Measurements from ENCODE around the gene LRGUK.

Gene LRGUK

DNA sequence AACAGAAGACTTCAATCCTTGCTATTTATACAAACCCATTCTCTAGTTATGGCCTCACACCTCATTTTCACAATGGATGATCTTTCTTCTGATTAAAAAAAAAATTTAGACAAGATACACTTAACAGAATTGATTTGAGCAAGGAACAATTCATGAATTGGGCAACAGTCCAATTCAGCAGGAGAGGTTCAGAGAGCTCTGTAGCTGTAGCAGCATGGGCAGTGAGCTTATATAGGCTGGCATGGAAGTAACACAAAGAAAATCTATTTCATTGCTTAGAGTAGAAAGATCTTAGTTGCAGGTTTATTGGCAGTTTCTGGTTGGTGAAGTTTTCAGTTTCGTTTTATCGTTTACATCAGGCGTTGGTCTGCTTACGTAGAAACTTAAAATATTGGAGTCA, 23.0 kb upstream of the LRGUK start:
- no peaks in the 10 kb centered on the region for H3K36me3 ChIP-seq (replicated peaks)
- no peak overlapping the region for H3K4me3 ChIP-seq (ENCODE audit: low read depth, low read length)
- TF ChIP-seq, protein P1, sequence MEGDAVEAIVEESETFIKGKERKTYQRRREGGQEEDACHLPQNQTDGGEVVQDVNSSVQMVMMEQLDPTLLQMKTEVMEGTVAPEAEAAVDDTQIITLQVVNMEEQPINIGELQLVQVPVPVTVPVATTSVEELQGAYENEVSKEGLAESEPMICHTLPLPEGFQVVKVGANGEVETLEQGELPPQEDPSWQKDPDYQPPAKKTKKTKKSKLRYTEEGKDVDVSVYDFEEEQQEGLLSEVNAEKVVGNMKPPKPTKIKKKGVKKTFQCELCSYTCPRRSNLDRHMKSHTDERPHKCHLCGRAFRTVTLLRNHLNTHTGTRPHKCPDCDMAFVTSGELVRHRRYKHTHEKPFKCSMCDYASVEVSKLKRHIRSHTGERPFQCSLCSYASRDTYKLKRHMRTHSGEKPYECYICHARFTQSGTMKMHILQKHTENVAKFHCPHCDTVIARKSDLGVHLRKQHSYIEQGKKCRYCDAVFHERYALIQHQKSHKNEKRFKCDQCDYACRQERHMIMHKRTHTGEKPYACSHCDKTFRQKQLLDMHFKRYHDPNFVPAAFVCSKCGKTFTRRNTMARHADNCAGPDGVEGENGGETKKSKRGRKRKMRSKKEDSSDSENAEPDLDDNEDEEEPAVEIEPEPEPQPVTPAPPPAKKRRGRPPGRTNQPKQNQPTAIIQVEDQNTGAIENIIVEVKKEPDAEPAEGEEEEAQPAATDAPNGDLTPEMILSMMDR (IDR thresholded peaks at IDR 0.05; ENCODE audit: low read depth, low read length, missing control alignments) = no peak
- no peaks in the 10 kb centered on the region for H3K27me3 ChIP-seq (replicated peaks)
- in situ Hi-C loops (cut with HindIII; ENCODE audit: low pct_ligation_motif_present, low sequenced_read_pairs) = no loop called here
- H3K27ac ChIP-seq = no peak overlapping the region
- DNase-seq = no peak

- DNase-seq = no peak
- TF ChIP-seq, protein P1 (IDR thresholded peaks at IDR 0.05; ENCODE audit: low read depth, low read length, missing control alignments) = no peak
- Histone ChIP-seq H3K27ac (no peak overlapping the region), H3K4me3 (ENCODE audit: low read depth, low read length) (no peak overlapping the region), H3K27me3 (replicated peaks) (no peaks in the 10 kb centered on the region), H3K36me3 (replicated peaks) (no peaks in the 10 kb centered on the region)
- in situ Hi-C loops (cut with HindIII; ENCODE audit: low pct_ligation_motif_present, low sequenced_read_pairs) = no loop called here
Observed at GRCh38 chr7:134105841-134106240, 21.3 kb upstream of the LRGUK start.

GRCh38 chr7:134108802-134109201, 18.3 kb upstream of the LRGUK start:
- no peaks in the 10 kb centered on the region for H3K36me3 ChIP-seq (replicated peaks)
- no peak overlapping the region for H3K27ac ChIP-seq
- TF ChIP-seq, protein P1 (IDR thresholded peaks at IDR 0.05; ENCODE audit: low read depth, low read length, missing control alignments) = peak; percentile 5
- H3K27me3 ChIP-seq (replicated peaks) = no peaks in the 10 kb centered on the region
- no peak for DNase-seq
- H3K4me3 ChIP-seq (ENCODE audit: low read depth, low read length) = no peak overlapping the region
- in situ Hi-C loops (cut with HindIII; ENCODE audit: low pct_ligation_motif_present, low sequenced_read_pairs) = no loop called here

GRCh38 chr7:134113655-134114054, 13.5 kb upstream of the LRGUK start:
- Histone ChIP-seq H3K27ac (no peak overlapping the region), H3K4me3 (ENCODE audit: low read depth, low read length) (no peak overlapping the region), H3K27me3 (replicated peaks) (no peaks in the 10 kb centered on the region), H3K36me3 (replicated peaks) (no peaks in the 10 kb centered on the region)
- DNase-seq = no peak
- TF ChIP-seq, protein P1 (IDR thresholded peaks at IDR 0.05; ENCODE audit: low read depth, low read length, missing control alignments) = no peak
- in situ Hi-C loops (cut with HindIII; ENCODE audit: low pct_ligation_motif_present, low sequenced_read_pairs) = no loop called here

GRCh38 chr7:134114992-134115391, 12.1 kb upstream of the LRGUK start:
- TF ChIP-seq, protein P1 (IDR thresholded peaks at IDR 0.05; ENCODE audit: low read depth, low read length, missing control alignments) = no peak
- no peaks in the 10 kb centered on the region for H3K27me3 ChIP-seq (replicated peaks)
- H3K36me3 ChIP-seq (replicated peaks) = no peaks in the 10 kb centered on the region
- H3K4me3 ChIP-seq (ENCODE audit: low read depth, low read length) = no peak overlapping the region
- in situ Hi-C loops (cut with HindIII; ENCODE audit: low pct_ligation_motif_present, low sequenced_read_pairs) = no loop called here
- DNase-seq = no peak
- no peak overlapping the region for H3K27ac ChIP-seq

DNA sequence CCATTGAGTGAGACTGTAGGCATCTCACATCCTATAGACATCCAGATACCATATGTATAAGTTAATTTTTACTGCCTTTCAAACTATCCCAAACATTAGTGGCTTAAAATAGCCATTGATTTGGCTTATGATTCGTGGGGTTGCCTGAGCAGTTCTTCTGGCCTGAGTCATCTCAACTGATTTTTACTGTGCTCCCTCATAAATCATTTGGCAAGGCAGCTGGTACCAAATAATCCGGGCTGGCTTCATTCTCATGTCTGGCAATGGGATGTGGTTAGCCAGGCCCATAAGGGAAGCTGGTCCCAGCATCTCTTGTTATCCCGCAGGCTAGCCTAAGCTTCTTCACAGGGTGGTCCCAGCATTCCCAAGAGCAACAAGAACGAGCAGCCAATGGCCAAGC, 6.7 kb upstream of the LRGUK start:
- in situ Hi-C loops (cut with HindIII; ENCODE audit: low pct_ligation_motif_present, low sequenced_read_pairs) = no loop called here
- Histone ChIP-seq H3K4me3 (ENCODE audit: low read depth, low read length) (no peak overlapping the region), H3K27me3 (replicated peaks) (no peaks in the 10 kb centered on the region), H3K36me3 (replicated peaks) (no peaks in the 10 kb centered on the region), H3K27ac (no peak overlapping the region)
- DNase-seq = no peak
- TF ChIP-seq, protein P1 (IDR thresholded peaks at IDR 0.05; ENCODE audit: low read depth, low read length, missing control alignments) = no peak
